ENCODE measurements around the gene CLCN5.

CLCN5 gene

GRCh38 chrX:49987651-49988050 is 65.3 kb downstream of the CLCN5 start:
- TF ChIP-seq POLR2A (IDR thresholded peaks at IDR 0.05; ENCODE audit: low read depth, low read length): no peak
- no peak for TF ChIP-seq POU2F2 (IDR thresholded peaks at IDR 0.05; ENCODE audit: low read depth, low read length)
- no peak for TF ChIP-seq PAX5 (IDR thresholded peaks at IDR 0.05; ENCODE audit: insufficient read depth, low read length, severe bottlenecking)
- no peak for TF ChIP-seq POLR2AphosphoS5 (IDR thresholded peaks at IDR 0.05; ENCODE audit: low read depth, low read length)
- no peak for TF ChIP-seq TAF1 (IDR thresholded peaks at IDR 0.05; ENCODE audit: low read depth, low read length)
- no peak for TF ChIP-seq SPI1 (IDR thresholded peaks at IDR 0.05; ENCODE audit: low read depth, low read length)
- FAIRE-seq (no peak), DNase-seq (ENCODE audit: insufficient read length, low spot score) (no peak)

- TF ChIP-seq SPI1 (IDR thresholded peaks at IDR 0.05; ENCODE audit: low read depth, low read length): no peak
- TF ChIP-seq POU2F2 (IDR thresholded peaks at IDR 0.05; ENCODE audit: low read depth, low read length): no peak
- no peak for TF ChIP-seq TAF1 (IDR thresholded peaks at IDR 0.05; ENCODE audit: low read depth, low read length)
- TF ChIP-seq POLR2AphosphoS5 (IDR thresholded peaks at IDR 0.05; ENCODE audit: low read depth, low read length): no peak
- TF ChIP-seq PAX5 (IDR thresholded peaks at IDR 0.05; ENCODE audit: insufficient read depth, low read length, severe bottlenecking): no peak
- TF ChIP-seq POLR2A (IDR thresholded peaks at IDR 0.05; ENCODE audit: low read depth, low read length): no peak
- no peak for FAIRE-seq
- DNase-seq (ENCODE audit: insufficient read length, low spot score): no peak
These were observed 65.7 kb downstream of the CLCN5 start for GRCh38 chrX:49988143-49988542.

GRCh38 chrX:49991758-49992157 is 69.4 kb downstream of the CLCN5 start:
- no peak for FAIRE-seq
- TF ChIP-seq SPI1 (IDR thresholded peaks at IDR 0.05; ENCODE audit: low read depth, low read length) (no peak), POLR2A (IDR thresholded peaks at IDR 0.05; ENCODE audit: low read depth, low read length) (no peak), PAX5 (IDR thresholded peaks at IDR 0.05; ENCODE audit: insufficient read depth, low read length, severe bottlenecking) (no peak), POLR2AphosphoS5 (IDR thresholded peaks at IDR 0.05; ENCODE audit: low read depth, low read length) (no peak), TAF1 (IDR thresholded peaks at IDR 0.05; ENCODE audit: low read depth, low read length) (no peak)
- DNase-seq (ENCODE audit: insufficient read length, low spot score): no peak

- FAIRE-seq (no peak), DNase-seq (ENCODE audit: insufficient read length, low spot score) (no peak)
- TF ChIP-seq POU2F2 (IDR thresholded peaks at IDR 0.05; ENCODE audit: low read depth, low read length) (no peak), PAX5 (IDR thresholded peaks at IDR 0.05; ENCODE audit: insufficient read depth, low read length, severe bottlenecking) (no peak), TAF1 (IDR thresholded peaks at IDR 0.05; ENCODE audit: low read depth, low read length) (no peak), POLR2A (IDR thresholded peaks at IDR 0.05; ENCODE audit: low read depth, low read length) (no peak), SPI1 (IDR thresholded peaks at IDR 0.05; ENCODE audit: low read depth, low read length) (no peak), POLR2AphosphoS5 (IDR thresholded peaks at IDR 0.05; ENCODE audit: low read depth, low read length) (no peak)
These were observed 70.5 kb downstream of the CLCN5 start for GRCh38 chrX:49992853-49993252.

- DNase-seq (ENCODE audit: insufficient read length, low spot score) (no peak), FAIRE-seq (no peak)
- no peak for TF ChIP-seq POU2F2 (IDR thresholded peaks at IDR 0.05; ENCODE audit: low read depth, low read length)
- TF ChIP-seq PAX5 (IDR thresholded peaks at IDR 0.05; ENCODE audit: insufficient read depth, low read length, severe bottlenecking): no peak
- TF ChIP-seq POLR2AphosphoS5 (IDR thresholded peaks at IDR 0.05; ENCODE audit: low read depth, low read length): no peak
- no peak for TF ChIP-seq TAF1 (IDR thresholded peaks at IDR 0.05; ENCODE audit: low read depth, low read length)
- no peak for TF ChIP-seq POLR2A (IDR thresholded peaks at IDR 0.05; ENCODE audit: low read depth, low read length)
- no peak for TF ChIP-seq SPI1 (IDR thresholded peaks at IDR 0.05; ENCODE audit: low read depth, low read length)
These were observed 71.3 kb downstream of the CLCN5 start for GRCh38 chrX:49993661-49994060.

GRCh38 chrX:49995107-49995731 is 72.8 kb downstream of the CLCN5 start:
- DNase-seq (ENCODE audit: insufficient read length, low spot score) (no peak), FAIRE-seq (no peak)
- no peak for TF ChIP-seq POU2F2 (IDR thresholded peaks at IDR 0.05; ENCODE audit: low read depth, low read length)
- no peak for TF ChIP-seq POLR2A (IDR thresholded peaks at IDR 0.05; ENCODE audit: low read depth, low read length)
- no peak for TF ChIP-seq POLR2AphosphoS5 (IDR thresholded peaks at IDR 0.05; ENCODE audit: low read depth, low read length)
- TF ChIP-seq PAX5 (IDR thresholded peaks at IDR 0.05; ENCODE audit: insufficient read depth, low read length, severe bottlenecking): no peak
- no peak for TF ChIP-seq SPI1 (IDR thresholded peaks at IDR 0.05; ENCODE audit: low read depth, low read length)

GRCh38 chrX:49995795-49996455 is 73.5 kb downstream of the CLCN5 start:
- FAIRE-seq (peak; percentile 33), DNase-seq (ENCODE audit: insufficient read length, low spot score) (no peak)
- TF ChIP-seq TAF1 (IDR thresholded peaks at IDR 0.05; ENCODE audit: low read depth, low read length): no peak

GRCh38 chrX:49996474-49996873 is 74.1 kb downstream of the CLCN5 start:
- no peak for DNase-seq (ENCODE audit: insufficient read length, low spot score)
- no peak for FAIRE-seq
- no peak for TF ChIP-seq SPI1 (IDR thresholded peaks at IDR 0.05; ENCODE audit: low read depth, low read length)
- no peak for TF ChIP-seq PAX5 (IDR thresholded peaks at IDR 0.05; ENCODE audit: insufficient read depth, low read length, severe bottlenecking)
- TF ChIP-seq TAF1 (IDR thresholded peaks at IDR 0.05; ENCODE audit: low read depth, low read length): no peak
- TF ChIP-seq POLR2A (IDR thresholded peaks at IDR 0.05; ENCODE audit: low read depth, low read length): no peak

GRCh38 chrX:49999087-49999486 is 76.7 kb downstream of the CLCN5 start:
- FAIRE-seq: peak; percentile 74
- no peak for DNase-seq (ENCODE audit: insufficient read length, low spot score)
- TF ChIP-seq PAX5 (IDR thresholded peaks at IDR 0.05; ENCODE audit: insufficient read depth, low read length, severe bottlenecking) (no peak), POLR2AphosphoS5 (IDR thresholded peaks at IDR 0.05; ENCODE audit: low read depth, low read length) (no peak), TAF1 (IDR thresholded peaks at IDR 0.05; ENCODE audit: low read depth, low read length) (no peak), SPI1 (IDR thresholded peaks at IDR 0.05; ENCODE audit: low read depth, low read length) (no peak), POLR2A (IDR thresholded peaks at IDR 0.05; ENCODE audit: low read depth, low read length) (no peak), POU2F2 (IDR thresholded peaks at IDR 0.05; ENCODE audit: low read depth, low read length) (no peak)
